GM04503 (cell line): ENCODE data around the gene AKR7A3.
"Not testable (repeated sequence)": the region's sequence is repeated elsewhere in the genome, so short reads cannot be mapped to it uniquely, and the experiment has no call there.

Experiments used
- DNase-seq: peaks from one replicate; pipeline ENCODE4 v3.0.0-alpha.2; 2012; ENCODE audit warnings: low read depth

The AKR7A3 gene

GRCh38 chr1:19288324-19289241 lies at the start of gene AKR7A3:
Gene AKR7A3, minus strand, starts transcription at chr1:19288770. Its CDS starts 61 bp downstream, at chr1:19288709.
- not testable (repeated sequence) for DNase-seq

DNA sequence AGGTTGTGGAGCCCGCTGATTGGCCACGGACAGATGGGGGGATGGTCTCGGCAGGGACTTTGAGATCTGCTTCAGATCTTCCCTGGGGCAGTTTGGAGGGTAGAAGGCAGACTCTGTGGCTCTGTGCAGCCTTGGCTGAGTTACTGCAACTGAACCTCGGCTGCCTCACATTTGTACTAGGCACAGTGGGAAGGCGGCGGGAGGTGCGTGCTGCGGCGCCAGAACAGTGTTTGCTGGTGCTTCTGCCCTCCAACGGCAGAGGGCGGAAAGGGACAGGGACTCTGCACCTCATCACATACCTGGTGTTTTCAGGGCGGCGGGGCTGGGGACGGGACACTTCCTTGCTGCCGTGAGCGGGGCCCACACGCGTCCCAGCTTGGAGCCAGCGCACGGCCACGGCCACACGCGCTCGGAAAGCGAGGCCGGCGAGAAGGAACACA lies 49.8 kb upstream of the AKR7A3 start:
- no peak for DNase-seq

- no peak for DNase-seq
Observed at GRCh38 chr1:19337289-19337688, 48.7 kb upstream of the AKR7A3 start.

GRCh38 chr1:19336543-19336942 lies 48.0 kb upstream of the AKR7A3 start:
- DNase-seq: no peak

DNA sequence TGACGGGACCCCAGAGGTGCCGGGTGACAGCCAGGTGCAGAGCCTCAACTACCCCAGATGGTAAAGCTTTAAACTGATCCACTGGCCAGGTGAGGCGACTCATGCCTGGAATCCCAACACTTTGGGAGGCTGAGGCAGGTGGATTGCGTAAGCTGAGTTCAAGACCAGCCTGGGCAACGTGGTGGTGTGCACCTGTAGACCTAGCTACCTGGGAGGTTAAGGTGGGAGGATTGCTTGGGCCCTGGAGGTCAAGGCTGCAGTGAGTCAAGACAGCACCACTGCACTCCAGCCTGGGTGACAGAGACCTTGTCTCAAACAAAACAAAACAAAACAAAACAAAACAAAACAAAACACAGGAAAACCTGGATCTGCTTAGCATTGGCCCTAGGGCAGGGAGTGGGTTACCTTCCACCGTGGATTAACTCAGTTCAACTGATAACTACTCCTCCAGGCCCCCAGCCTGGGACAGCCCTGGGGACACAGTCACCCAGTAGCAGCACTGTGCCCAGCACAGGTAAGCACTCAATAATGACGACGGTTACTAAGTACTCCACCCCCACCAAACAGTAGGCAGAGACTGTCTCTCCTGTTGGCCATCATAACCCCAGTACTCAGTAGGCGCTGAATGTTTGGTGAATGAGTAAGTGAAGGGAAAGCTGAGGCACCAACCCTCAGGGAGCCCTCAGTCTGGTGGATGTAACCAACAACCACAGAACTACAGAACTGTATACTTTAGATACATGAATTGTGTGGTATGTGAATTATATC lies 45.2 kb upstream of the AKR7A3 start:
- no peak for DNase-seq

GRCh38 chr1:19332832-19333231 lies 44.3 kb upstream of the AKR7A3 start:
- DNase-seq: no peak

DNA sequence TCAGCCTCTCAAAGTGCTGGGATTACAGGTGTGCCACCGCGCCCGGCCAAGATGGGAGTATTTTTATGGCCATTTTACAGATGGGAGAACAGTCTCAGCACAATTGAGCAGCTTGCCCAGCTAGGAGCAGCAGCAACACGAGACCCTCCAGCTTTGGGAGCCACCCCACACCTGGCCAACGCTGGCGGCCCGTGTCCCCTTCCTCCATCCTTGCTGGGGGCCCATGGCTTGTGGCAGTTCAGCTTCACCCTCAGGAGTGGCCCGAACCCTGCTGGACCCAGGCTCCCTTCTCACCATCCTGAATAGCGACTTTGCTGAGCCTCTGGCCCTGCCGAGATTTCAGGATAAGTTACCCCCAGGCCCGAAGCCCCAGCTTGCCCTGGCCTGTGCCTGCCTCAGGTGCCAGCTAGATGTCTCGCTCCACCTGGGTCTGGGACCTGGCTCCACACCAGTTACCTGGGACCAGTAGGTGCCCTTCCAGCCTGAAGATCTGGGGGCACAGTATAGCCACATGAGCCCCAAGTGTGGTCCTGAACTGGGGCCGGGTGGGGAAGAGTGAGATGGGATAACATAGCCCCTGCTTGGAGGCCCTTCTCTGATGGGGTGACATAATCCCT lies 42.8 kb upstream of the AKR7A3 start:
- DNase-seq: no peak

- no peak for DNase-seq
Observed at GRCh38 chr1:19330449-19331135, 42.0 kb upstream of the AKR7A3 start.

DNA sequence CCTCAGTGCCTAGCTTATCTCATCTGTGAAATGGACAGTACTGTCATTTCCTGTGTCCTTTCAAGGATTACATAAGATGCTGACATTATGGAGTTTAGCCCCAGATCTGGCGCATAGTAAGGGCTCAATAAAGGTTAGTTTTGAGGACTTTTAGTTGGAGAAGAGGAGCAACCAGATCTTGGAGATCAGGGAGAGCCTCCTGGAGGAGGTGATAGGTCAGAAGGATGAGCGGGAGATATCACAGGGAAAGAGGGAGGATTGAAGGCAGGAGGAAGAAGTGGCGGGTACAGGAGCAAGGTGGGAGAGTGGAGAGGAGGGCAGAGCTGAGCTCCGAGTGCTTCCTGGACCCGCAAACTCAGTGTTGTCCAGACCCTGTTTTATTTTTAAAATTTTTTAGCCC lies 41.0 kb upstream of the AKR7A3 start:
- no peak for DNase-seq

DNA sequence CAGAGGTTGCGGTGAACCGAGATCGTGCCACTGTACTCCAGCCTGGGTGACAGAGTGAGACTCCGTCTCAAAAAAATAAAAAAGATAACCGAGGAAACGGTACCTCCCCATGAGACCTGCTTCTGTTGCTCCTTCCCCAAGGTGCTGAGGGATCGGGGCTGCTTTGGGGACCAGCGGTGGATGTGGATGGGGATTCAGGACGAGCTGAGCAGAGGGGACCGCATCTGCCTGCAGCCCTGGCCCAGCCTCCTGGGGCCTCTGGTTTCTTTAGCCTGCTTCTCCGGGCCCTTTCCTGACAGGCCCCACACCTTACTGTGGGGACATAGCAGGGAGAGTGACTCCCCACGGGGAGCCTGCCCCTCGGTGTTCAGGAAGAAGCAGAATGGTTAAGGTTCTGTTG lies 40.6 kb upstream of the AKR7A3 start:
- DNase-seq: no peak

DNA sequence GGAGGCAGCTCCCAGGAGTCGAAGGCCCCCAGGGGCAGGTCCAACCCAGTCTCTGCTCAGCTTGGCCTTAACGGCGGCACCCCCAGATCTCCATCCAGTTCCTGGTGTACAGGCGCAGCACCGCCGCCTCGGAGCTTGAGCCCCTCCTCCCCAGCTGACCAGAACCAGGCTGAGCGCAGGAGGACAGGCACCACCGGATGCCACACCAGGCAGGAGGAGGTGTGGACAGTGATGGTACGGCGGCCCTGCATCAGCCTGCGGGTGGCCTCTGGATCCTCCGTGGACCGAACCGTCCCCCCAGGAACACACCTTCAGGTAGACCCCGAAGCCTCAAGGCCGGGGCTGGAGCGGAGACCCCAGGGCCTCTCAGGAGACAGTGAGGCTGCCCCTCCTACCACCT lies 39.9 kb upstream of the AKR7A3 start:
- no peak for DNase-seq

GRCh38 chr1:19327736-19328135 lies 39.2 kb upstream of the AKR7A3 start:
- no peak for DNase-seq

GRCh38 chr1:19327301-19327700 lies 38.7 kb upstream of the AKR7A3 start:
- DNase-seq: no peak

GRCh38 chr1:19326748-19327065 lies 38.1 kb upstream of the AKR7A3 start:
- DNase-seq: no peak

DNA sequence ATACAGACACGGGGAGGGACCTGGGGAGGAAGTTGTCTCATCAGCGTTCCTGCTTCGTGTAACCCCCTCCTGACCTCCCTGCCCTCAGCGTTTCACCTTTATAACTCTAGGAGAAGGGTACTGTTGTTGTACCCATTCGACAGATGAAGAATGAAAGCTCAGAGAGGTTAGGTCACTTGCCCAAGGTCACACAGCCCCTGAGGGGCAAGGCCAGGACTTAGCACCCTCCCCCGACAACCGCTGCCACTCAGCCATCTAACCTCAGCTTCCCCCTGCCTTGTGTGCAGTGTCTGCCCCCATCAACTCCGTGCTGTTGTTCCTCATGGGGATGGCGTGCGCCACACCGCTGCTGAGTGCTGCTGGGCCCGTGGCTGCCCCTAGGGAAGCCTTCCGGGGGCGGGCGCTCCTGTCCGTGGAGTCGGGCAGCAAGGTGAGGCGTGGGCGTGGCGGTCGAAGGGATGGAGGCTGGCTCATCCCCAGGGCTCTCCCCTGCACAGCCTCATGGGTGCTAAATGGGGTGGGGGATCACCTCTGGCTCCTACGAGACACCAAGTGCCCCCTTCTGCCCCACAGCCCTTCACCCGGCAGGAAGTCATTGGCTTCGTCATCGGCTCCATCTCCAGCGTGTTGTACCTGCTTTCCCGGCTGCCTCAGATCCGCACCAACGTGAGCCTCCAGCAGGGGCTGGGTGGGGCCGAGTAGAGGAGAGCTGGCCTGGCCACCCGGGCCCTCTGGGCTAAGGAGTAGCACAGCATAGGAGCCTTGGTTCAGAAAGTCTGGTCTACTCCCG lies 37.6 kb upstream of the AKR7A3 start:
- DNase-seq: no peak

GRCh38 chr1:19325368-19325957 lies 36.9 kb upstream of the AKR7A3 start:
- DNase-seq: no peak

- DNase-seq: no peak
Observed at GRCh38 chr1:19324665-19324990, 36.1 kb upstream of the AKR7A3 start.

GRCh38 chr1:19323987-19324664 lies 35.6 kb upstream of the AKR7A3 start:
- DNase-seq: no peak

DNA sequence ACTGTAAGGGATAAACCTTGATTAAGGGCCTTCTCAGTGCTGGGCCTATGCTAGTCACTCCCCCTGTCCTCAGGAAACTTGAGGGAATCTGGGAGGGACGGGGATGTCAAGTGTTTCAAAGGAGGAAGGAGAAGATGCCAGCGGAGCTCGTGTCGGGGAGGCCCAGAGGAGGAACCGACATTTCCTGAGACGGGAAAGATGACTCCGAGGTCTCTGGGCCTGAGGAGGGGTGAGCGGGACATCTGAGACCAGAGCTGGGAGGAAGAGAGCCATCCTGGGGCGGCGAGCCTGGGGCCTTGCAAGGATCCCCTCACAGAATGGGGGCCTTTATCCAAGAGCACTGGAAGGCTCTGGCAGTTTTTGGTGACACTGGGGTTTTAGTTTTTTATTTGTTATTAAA lies 33.9 kb upstream of the AKR7A3 start:
- no peak for DNase-seq

DNA sequence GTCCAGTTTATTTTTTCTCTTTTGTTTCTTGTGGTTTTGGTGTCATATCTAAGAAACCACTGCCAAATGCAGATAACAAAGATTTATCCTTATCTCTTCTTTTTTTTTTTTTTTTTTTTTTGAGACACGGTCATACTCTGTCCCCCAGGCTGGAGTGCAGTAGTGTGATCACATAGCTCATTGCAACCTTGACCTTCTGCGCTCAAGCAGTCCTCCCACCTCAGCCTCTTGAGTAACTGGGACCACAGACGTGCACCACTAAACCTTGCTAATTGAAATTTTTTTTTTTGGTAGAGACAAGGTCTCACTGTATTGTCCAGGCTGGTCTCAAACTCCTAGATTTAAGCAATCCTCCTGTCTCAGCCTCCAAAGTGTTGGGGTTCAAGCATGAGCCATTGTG lies 32.5 kb upstream of the AKR7A3 start:
- DNase-seq: no peak

DNA sequence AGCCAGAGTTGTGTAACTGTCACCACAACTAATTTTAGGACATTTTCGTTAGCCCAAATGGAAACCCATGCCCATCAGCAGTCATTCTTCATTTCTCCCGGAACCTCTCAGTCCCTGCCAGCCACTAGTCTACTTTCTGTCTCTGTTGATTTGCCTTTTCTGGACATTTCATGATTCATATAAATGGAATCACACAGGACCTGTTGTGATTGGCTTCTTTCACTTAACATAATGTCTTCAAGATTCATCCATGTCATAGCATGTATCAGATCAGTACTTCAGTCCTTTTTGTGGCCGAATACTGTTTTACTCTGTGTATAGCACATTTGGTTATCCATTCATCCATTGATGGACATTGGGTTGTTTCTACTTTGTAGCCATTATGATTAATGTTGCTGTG lies 30.6 kb upstream of the AKR7A3 start:
- DNase-seq: no peak
